AG04450 (cell line): Measurements from ENCODE around the gene ACSF3. TPM values are rescaled to one million over a fixed set of nuclear protein-coding genes. Genes with fewer than 3 reads are reported as not detected.

Experiments
- CTCF ChIA-PET: fragments of 300-600, 350-600 bp; formaldehyde crosslinking; extraction: SDS; loops from one replicate; lab custom pipeline; 2022; ENCODE audit warnings: antibody characterized with exemption, inconsistent platforms; lab: Charles Lee
- POLR2A ChIA-PET: fragments of 350-600 bp; formaldehyde crosslinking; extraction: SDS; loops from one replicate; lab custom pipeline; 2021; ENCODE audit warnings: antibody characterized with exemption, inconsistent platforms; lab: Yijun Ruan, JAX
- DNase-seq: peaks from one replicate; pipeline ENCODE4 v3.0.0-alpha.2; 2011; ENCODE audit warnings: low read depth, low spot score
- H3K27ac ChIP-seq: one replicate; pipeline ENCODE4 v1.5.1; 2012; ENCODE audit warnings: low read depth, low read length, control low read depth
- H3K27me3 ChIP-seq: one replicate; pipeline ENCODE4 v1.6.0; 2012; ENCODE audit warnings: low read length; ENCODE audit not compliant: control insufficient read depth, insufficient read depth
- H3K4me3 ChIP-seq: 2 replicates; pipeline ENCODE4 v1.5.1; 2011; ENCODE audit warnings: mild to moderate bottlenecking, low read depth, low read length, control low read depth
- H3K9me3 ChIP-seq: 2 replicates; pipeline ENCODE4 v1.5.1; 2012; ENCODE audit warnings: low read length; ENCODE audit not compliant: control insufficient read depth, insufficient read depth
- CTCF ChIP-seq: IDR thresholded peaks from 2 replicates; pipeline ENCODE4 v1.5.1; 2011; ENCODE audit warnings: low read depth, low read length, control low read depth, inconsistent platforms
- polyA minus RNA-seq: library from RNA; depleted of rRNA, polyadenylated mRNA; stranded (reverse); fragments of >200 nt; gene quantifications from 2 replicates; pipeline ENCODE4 v1.2.3, GENCODE V29; 2011; rRNA and poly(A)+ RNA removed
- polyA plus RNA-seq: library from polyadenylated mRNA; depleted of rRNA; stranded (reverse); fragments of >200 nt; gene quantifications from 2 replicates; pipeline ENCODE4 v1.2.3, GENCODE V29; 2011; rRNA removed

The ACSF3 gene
- 11.0 and 11.2 TPM in 2 replicates for polyA plus RNA-seq
- polyA minus RNA-seq = 17.5 and 26.8 TPM in 2 replicates

GRCh38 chr16:89093602-89094251 is at the start of gene ACSF3:
Gene ACSF3, plus strand, starts transcription at chr16:89093852. Its CDS starts 6,830 bp downstream, at chr16:89100682.
- Histone ChIP-seq H3K27ac (no peak within 1 kb of the TSS), H3K4me3 (peak within 1 kb of the TSS; percentile 79), H3K27me3 (peaks cover 29% of the 10 kb centered on the region), H3K9me3 (no peaks in the 10 kb centered on the region)
- ChIA-PET CTCF (interaction anchor here (1.8 kb wide), 1 partner anchor 236 kb away, joined by 4 read pairs; no protein-coding TSS in a partner anchor), POLR2A (interaction anchor here (0.6 to 0.8 kb wide), 3 partner anchors 17 to 124 kb away, joined by 3 read pairs; partner anchors contain the start of gene ZNF778)
- TF ChIP-seq CTCF = no peak
- DNase-seq = no peak

- TF ChIP-seq CTCF = no peak
- ChIA-PET POLR2A (no interaction called here), CTCF (interaction anchor here (0.6 kb wide), 1 partner anchor 149 kb away, joined by 3 read pairs; no protein-coding TSS in a partner anchor)
- H3K9me3 ChIP-seq = no peaks in the 10 kb centered on the region; the same call in 1 of the 2 replicates
- no peak overlapping the region for H3K4me3 ChIP-seq
- DNase-seq = no peak
- H3K27ac ChIP-seq = no peak overlapping the region
- peaks cover 15% of the 10 kb centered on the region for H3K27me3 ChIP-seq
These were observed 49.1 kb upstream of the ACSF3 start for GRCh38 chr16:89044418-89045180.

GRCh38 chr16:89045181-89045815 is 48.4 kb upstream of the ACSF3 start:
- ChIA-PET CTCF (interaction anchor here (0.6 kb wide), 2 partner anchors 122 to 148 kb away, joined by 3 to 8 read pairs; no protein-coding TSS in a partner anchor), POLR2A (no interaction called here)
- no peak overlapping the region for H3K27ac ChIP-seq
- no peaks in the 10 kb centered on the region; the same call in 1 of the 2 replicates for H3K9me3 ChIP-seq
- H3K4me3 ChIP-seq = no peak overlapping the region
- no peak for DNase-seq
- H3K27me3 ChIP-seq = peaks cover 19% of the 10 kb centered on the region
- TF ChIP-seq CTCF = no peak

GRCh38 chr16:89045881-89046280 is 47.8 kb upstream of the ACSF3 start:
- no peak overlapping the region for H3K27ac ChIP-seq
- H3K27me3 ChIP-seq = peaks cover 19% of the 10 kb centered on the region
- no peak overlapping the region for H3K4me3 ChIP-seq
- ChIA-PET POLR2A (no interaction called here), CTCF (interaction anchor here (0.6 kb wide), 1 partner anchor 122 kb away, joined by 8 read pairs; no protein-coding TSS in a partner anchor)
- TF ChIP-seq CTCF = no peak
- no peaks in the 10 kb centered on the region; the same call in 1 of the 2 replicates for H3K9me3 ChIP-seq
- no peak for DNase-seq
